ENCODE data around the gene ROS1.
"Not testable (repeated sequence)": the region's sequence is repeated elsewhere in the genome, so short reads cannot be mapped to it uniquely, and the experiment has no call there.

The ROS1 gene

GRCh38 chr6:117425431-117426153 is at the start of gene ROS1:
Gene ROS1 (minus strand): TSS chr6:117425942. CDS start chr6:117425656, 286 bp downstream.
- no peak for DNase-seq

GRCh38 chr6:117473401-117473800 is 47.7 kb upstream of the ROS1 start:
- DNase-seq = no peak

GRCh38 chr6:117472667-117473066 is 46.9 kb upstream of the ROS1 start:
- DNase-seq = no peak

GRCh38 chr6:117469791-117470190 is 44.0 kb upstream of the ROS1 start:
- no peak for DNase-seq

GRCh38 chr6:117469356-117469755 is 43.6 kb upstream of the ROS1 start:
- DNase-seq = no peak

GRCh38 chr6:117468527-117468926 is 42.8 kb upstream of the ROS1 start:
- not testable (repeated sequence) for DNase-seq

- no peak for DNase-seq
Measured at GRCh38 chr6:117467876-117468275, 42.1 kb upstream of the ROS1 start.

- no peak for DNase-seq
Measured at GRCh38 chr6:117465691-117466090, 39.9 kb upstream of the ROS1 start.

- DNase-seq = no peak
Measured at GRCh38 chr6:117464700-117465099, 39.0 kb upstream of the ROS1 start.

- DNase-seq = peak; percentile 79
Measured at GRCh38 chr6:117463762-117464665, 38.3 kb upstream of the ROS1 start.

GRCh38 chr6:117459204-117459944 is 33.6 kb upstream of the ROS1 start:
- no peak for DNase-seq

- DNase-seq = no peak
Measured at GRCh38 chr6:117456998-117457397, 31.3 kb upstream of the ROS1 start.

- DNase-seq = no peak
Measured at GRCh38 chr6:117456250-117456649, 30.5 kb upstream of the ROS1 start.

GRCh38 chr6:117451671-117452070 is 25.9 kb upstream of the ROS1 start:
- peak; percentile 38 for DNase-seq

- peak; percentile 64 for DNase-seq
Measured at GRCh38 chr6:117449549-117450439, 24.1 kb upstream of the ROS1 start.

- peak; percentile 96 for DNase-seq
Measured at GRCh38 chr6:117448732-117449485, 23.2 kb upstream of the ROS1 start.

GRCh38 chr6:117448011-117448410 is 22.3 kb upstream of the ROS1 start:
- DNase-seq = no peak

GRCh38 chr6:117446861-117447260 is 21.1 kb upstream of the ROS1 start:
- no peak for DNase-seq

- DNase-seq = peak; percentile 84
Measured at GRCh38 chr6:117444600-117444999, 18.9 kb upstream of the ROS1 start.

- DNase-seq = not testable (repeated sequence)
Measured at GRCh38 chr6:117442313-117442712, 16.6 kb upstream of the ROS1 start.

GRCh38 chr6:117441824-117442264 is 16.1 kb upstream of the ROS1 start:
- DNase-seq = peak; percentile 73
